Lower leg skin (tissue), 3 donors: Measurements from ENCODE around the gene TFF1.

Experiments used
- POLR2A ChIP-seq, 2 donors: fragments of 450-650 bp; IDR thresholded peaks; one replicate each; pipeline ENCODE4 v1.6.1; 2016 to 2017; ENCODE audit warnings: antibody characterized with exemption in 2 of 2, mild to moderate bottlenecking in 1 of 2, moderate library complexity in 1 of 2
- TF ChIP-seq, protein P1 (sequence below), 3 donors: fragments of 450-650 bp; IDR thresholded peaks; one replicate each; pipeline ENCODE4 v1.5.1; 2016; ENCODE audit warnings: antibody characterized with exemption in 3 of 3, mild to moderate bottlenecking in 3 of 3, moderate library complexity in 2 of 3

DNA sequence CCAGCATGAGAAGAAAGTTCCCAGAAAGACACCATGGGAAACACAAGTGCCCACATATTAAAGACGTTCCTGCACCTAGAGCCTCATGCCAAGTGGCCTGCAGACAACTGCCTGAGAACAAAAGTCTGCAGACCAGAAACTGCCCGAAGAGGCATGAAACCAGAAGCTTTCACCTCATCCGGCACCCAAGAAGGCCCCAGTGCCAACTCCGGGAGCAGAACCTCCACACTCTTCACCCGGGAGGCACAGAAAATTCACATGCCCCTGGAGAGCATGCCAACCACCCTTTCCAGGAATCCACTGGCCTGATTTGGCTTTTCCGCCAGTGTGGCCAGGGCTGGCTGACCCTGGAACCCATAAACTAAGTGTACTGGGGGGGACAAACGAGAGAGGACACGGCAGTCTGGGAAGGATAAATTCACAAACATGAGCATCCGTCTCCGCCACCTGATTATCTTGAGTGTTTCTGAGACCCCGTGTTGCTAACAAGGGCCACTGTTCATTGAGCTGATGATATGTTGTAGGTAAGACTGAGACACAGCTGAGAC, 22.3 kb downstream of the TFF1 start:
- no peak for TF ChIP-seq POLR2A (IDR thresholded peaks at IDR 0.05)
- TF ChIP-seq, protein P1, sequence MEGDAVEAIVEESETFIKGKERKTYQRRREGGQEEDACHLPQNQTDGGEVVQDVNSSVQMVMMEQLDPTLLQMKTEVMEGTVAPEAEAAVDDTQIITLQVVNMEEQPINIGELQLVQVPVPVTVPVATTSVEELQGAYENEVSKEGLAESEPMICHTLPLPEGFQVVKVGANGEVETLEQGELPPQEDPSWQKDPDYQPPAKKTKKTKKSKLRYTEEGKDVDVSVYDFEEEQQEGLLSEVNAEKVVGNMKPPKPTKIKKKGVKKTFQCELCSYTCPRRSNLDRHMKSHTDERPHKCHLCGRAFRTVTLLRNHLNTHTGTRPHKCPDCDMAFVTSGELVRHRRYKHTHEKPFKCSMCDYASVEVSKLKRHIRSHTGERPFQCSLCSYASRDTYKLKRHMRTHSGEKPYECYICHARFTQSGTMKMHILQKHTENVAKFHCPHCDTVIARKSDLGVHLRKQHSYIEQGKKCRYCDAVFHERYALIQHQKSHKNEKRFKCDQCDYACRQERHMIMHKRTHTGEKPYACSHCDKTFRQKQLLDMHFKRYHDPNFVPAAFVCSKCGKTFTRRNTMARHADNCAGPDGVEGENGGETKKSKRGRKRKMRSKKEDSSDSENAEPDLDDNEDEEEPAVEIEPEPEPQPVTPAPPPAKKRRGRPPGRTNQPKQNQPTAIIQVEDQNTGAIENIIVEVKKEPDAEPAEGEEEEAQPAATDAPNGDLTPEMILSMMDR (IDR thresholded peaks at IDR 0.05): no peak
